HFF-Myc (cell line): ENCODE measurements around the gene PHF23.

Source experiments
- DNase-seq: peaks from one replicate; pipeline ENCODE4 v3.0.0-alpha.2; 2011; ENCODE audit warnings: low read depth; ENCODE audit errors: extremely low read depth
- H3K4me3 ChIP-seq: replicated peaks from 2 replicates; pipeline ENCODE4 v1.5.1; 2011; ENCODE audit warnings: low read depth, mild to moderate bottlenecking, control low read depth, low read length
- TF ChIP-seq, protein P1 (sequence below): IDR thresholded peaks from 2 replicates; pipeline ENCODE4 v1.5.1; 2012; ENCODE audit warnings: mild to moderate bottlenecking, low read depth, low read length, control low read depth; ENCODE audit errors: missing control alignments

The PHF23 gene

GRCh38 chr17:7195971-7196370 is 43.3 kb downstream of the PHF23 start:
- DNase-seq = no peak
- H3K4me3 ChIP-seq = no peak overlapping the region
- TF ChIP-seq, protein P1, sequence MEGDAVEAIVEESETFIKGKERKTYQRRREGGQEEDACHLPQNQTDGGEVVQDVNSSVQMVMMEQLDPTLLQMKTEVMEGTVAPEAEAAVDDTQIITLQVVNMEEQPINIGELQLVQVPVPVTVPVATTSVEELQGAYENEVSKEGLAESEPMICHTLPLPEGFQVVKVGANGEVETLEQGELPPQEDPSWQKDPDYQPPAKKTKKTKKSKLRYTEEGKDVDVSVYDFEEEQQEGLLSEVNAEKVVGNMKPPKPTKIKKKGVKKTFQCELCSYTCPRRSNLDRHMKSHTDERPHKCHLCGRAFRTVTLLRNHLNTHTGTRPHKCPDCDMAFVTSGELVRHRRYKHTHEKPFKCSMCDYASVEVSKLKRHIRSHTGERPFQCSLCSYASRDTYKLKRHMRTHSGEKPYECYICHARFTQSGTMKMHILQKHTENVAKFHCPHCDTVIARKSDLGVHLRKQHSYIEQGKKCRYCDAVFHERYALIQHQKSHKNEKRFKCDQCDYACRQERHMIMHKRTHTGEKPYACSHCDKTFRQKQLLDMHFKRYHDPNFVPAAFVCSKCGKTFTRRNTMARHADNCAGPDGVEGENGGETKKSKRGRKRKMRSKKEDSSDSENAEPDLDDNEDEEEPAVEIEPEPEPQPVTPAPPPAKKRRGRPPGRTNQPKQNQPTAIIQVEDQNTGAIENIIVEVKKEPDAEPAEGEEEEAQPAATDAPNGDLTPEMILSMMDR = no peak

GRCh38 chr17:7192271-7192937 is 46.9 kb downstream of the PHF23 start:
- DNase-seq = no peak

DNA sequence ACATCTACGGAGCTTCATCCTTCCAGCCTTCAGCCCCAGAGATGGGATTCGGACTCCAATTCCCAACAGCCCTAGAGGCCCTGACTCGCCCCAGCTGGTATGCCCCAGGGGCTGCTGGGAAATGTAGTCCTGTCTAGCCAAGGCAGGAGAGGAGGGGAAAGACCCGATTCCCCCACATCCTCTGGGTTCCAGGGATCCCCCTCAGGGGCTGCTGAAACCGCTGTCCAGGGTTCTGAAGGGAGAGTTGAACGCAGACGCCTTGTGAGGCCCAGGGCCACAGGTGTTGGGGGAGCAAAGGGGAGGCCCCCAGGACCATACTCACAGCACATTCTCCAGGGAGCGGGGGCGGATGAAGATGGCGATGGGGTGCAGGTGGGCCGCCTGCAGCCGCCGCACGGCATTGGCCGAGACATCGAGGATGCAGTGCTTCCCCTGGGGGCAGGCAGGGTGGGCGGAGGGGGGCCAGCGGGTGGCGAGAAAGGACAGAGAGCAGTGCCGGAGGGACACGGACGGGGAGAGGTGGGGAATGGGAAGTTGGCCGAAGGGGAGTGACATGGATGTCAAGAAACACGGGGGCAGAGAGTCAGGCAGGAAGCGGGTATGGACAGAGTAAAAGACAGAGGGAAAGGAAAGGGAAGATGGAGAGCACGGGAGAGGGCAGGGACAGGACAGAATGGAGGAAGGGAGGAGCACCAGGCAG is 47.5 kb downstream of the PHF23 start:
- no peak for DNase-seq
- no peak overlapping the region for H3K4me3 ChIP-seq
- TF ChIP-seq, protein P1 = no peak

More at GRCh38 chr17:7192271-7192937, 46.9 kb downstream of the PHF23 start:
- TF ChIP-seq, protein P1 = no peak
- no peak overlapping the region for H3K4me3 ChIP-seq

DNA sequence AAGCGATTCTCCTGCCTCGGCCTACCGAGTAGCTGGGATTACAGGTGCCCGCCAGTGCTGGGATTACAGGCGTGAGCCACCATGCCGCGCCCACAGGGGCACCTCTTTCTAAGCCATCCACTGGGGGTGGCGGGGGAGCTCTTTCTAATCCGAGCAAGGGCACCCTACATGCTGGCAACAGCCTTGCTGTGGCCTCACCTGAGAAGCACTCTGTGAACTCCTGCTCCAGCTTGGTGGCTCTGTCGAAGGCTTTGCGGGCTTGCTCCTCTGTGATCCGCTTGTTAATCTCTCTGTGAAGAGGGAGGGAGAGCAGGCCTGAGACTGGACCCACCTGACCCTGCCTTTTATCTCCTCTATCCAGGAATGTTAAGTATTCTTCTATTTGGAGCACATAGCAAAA is 48.2 kb downstream of the PHF23 start:
- DNase-seq = no peak
- H3K4me3 ChIP-seq = no peak overlapping the region
- TF ChIP-seq, protein P1 = no peak

- H3K4me3 ChIP-seq = no peak overlapping the region
- TF ChIP-seq, protein P1 = no peak
- no peak for DNase-seq
Measured at GRCh38 chr17:7190276-7190917, 48.9 kb downstream of the PHF23 start.

- H3K4me3 ChIP-seq = no peak overlapping the region
- no peak for DNase-seq
- TF ChIP-seq, protein P1 = no peak
Measured at GRCh38 chr17:7186241-7186640, 53.0 kb downstream of the PHF23 start.
